ENCODE results near the gene LCT.

DNA sequence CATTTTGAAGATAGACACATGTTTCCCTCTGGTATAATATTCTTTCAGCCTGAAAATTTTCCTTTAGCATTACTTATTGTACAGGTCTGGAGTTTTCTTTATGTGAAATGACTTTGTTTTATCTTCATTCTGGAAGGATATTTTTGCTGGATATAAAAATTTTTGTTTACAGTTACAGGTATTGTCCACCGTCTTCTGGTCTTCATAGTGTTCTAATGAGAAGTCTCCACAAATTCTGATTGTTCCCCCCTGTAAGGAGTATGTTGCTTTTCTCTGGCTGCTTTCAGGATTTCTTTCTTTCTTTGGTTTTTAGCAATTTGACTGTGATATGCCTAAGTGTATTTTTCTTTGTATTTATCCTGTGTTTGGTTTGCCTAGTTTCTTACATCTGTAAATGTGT is 80.3 kb downstream of the LCT start:
- TF ChIP-seq ZBTB33 (IDR thresholded peaks at IDR 0.05; ENCODE audit: borderline replicate concordance, low read depth) (no peak), SIN3A (IDR thresholded peaks at IDR 0.05; ENCODE audit: borderline replicate concordance, low read depth, low read length) (no peak), GABPA (IDR thresholded peaks at IDR 0.05; ENCODE audit: low read depth) (no peak), FOXM1 (IDR thresholded peaks at IDR 0.05; ENCODE audit: low read depth) (no peak), EP300 (IDR thresholded peaks at IDR 0.05; ENCODE audit: borderline replicate concordance in 1 of 2, low read depth in 1 of 2, low read length in 1 of 2) (no peak), RFX5 (IDR thresholded peaks at IDR 0.05; ENCODE audit: low read length) (no peak), SMC3 (IDR thresholded peaks at IDR 0.05; ENCODE audit: low read depth, low read length) (no peak), POLR2AphosphoS5 (IDR thresholded peaks at IDR 0.05; ENCODE audit: low read depth, low read length) (no peak), TAF1 (IDR thresholded peaks at IDR 0.05; ENCODE audit: borderline replicate concordance, low read depth, low read length) (no peak), NRF1 (IDR thresholded peaks at IDR 0.05; ENCODE audit: low read depth, low read length) (no peak)
- TF ChIP-seq, protein P1, sequence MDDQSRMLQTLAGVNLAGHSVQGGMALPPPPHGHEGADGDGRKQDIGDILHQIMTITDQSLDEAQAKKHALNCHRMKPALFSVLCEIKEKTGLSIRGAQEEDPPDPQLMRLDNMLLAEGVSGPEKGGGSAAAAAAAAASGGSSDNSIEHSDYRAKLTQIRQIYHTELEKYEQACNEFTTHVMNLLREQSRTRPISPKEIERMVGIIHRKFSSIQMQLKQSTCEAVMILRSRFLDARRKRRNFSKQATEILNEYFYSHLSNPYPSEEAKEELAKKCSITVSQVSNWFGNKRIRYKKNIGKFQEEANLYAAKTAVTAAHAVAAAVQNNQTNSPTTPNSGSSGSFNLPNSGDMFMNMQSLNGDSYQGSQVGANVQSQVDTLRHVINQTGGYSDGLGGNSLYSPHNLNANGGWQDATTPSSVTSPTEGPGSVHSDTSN (IDR thresholded peaks at IDR 0.05), result no peak
- TF ChIP-seq, protein P2, sequence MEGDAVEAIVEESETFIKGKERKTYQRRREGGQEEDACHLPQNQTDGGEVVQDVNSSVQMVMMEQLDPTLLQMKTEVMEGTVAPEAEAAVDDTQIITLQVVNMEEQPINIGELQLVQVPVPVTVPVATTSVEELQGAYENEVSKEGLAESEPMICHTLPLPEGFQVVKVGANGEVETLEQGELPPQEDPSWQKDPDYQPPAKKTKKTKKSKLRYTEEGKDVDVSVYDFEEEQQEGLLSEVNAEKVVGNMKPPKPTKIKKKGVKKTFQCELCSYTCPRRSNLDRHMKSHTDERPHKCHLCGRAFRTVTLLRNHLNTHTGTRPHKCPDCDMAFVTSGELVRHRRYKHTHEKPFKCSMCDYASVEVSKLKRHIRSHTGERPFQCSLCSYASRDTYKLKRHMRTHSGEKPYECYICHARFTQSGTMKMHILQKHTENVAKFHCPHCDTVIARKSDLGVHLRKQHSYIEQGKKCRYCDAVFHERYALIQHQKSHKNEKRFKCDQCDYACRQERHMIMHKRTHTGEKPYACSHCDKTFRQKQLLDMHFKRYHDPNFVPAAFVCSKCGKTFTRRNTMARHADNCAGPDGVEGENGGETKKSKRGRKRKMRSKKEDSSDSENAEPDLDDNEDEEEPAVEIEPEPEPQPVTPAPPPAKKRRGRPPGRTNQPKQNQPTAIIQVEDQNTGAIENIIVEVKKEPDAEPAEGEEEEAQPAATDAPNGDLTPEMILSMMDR (IDR thresholded peaks at IDR 0.05), result no peak
- TF ChIP-seq, protein P3, sequence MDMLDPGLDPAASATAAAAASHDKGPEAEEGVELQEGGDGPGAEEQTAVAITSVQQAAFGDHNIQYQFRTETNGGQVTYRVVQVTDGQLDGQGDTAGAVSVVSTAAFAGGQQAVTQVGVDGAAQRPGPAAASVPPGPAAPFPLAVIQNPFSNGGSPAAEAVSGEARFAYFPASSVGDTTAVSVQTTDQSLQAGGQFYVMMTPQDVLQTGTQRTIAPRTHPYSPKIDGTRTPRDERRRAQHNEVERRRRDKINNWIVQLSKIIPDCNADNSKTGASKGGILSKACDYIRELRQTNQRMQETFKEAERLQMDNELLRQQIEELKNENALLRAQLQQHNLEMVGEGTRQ (IDR thresholded peaks at IDR 0.05; ENCODE audit: borderline replicate concordance, low read depth, low read length), result no peak
- TF ChIP-seq, protein P4, sequence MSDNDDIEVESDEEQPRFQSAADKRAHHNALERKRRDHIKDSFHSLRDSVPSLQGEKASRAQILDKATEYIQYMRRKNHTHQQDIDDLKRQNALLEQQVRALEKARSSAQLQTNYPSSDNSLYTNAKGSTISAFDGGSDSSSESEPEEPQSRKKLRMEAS (IDR thresholded peaks at IDR 0.05; ENCODE audit: low read depth), result no peak

Measured in SK-N-SH (cell line).